Epithelial cell of esophagus (primary cell): ENCODE results near the gene NSMF.

Experiments used
- DNase-seq: peaks from one replicate; pipeline ENCODE4 v3.0.0; 2010; ENCODE audit warnings: low read depth
- H3K4me3 ChIP-seq: 2 replicates; pipeline ENCODE4 v1.5.1; 2011; ENCODE audit warnings: mild to moderate bottlenecking, low read length, control low read depth
- TF ChIP-seq, protein P1 (sequence below): IDR thresholded peaks from 2 replicates; pipeline ENCODE4 v1.5.1; 2011; ENCODE audit warnings: low read depth, mild to moderate bottlenecking, low read length, control low read depth, inconsistent platforms; ENCODE audit not compliant: insufficient read depth; ENCODE audit errors: missing control alignments

NSMF gene

DNA sequence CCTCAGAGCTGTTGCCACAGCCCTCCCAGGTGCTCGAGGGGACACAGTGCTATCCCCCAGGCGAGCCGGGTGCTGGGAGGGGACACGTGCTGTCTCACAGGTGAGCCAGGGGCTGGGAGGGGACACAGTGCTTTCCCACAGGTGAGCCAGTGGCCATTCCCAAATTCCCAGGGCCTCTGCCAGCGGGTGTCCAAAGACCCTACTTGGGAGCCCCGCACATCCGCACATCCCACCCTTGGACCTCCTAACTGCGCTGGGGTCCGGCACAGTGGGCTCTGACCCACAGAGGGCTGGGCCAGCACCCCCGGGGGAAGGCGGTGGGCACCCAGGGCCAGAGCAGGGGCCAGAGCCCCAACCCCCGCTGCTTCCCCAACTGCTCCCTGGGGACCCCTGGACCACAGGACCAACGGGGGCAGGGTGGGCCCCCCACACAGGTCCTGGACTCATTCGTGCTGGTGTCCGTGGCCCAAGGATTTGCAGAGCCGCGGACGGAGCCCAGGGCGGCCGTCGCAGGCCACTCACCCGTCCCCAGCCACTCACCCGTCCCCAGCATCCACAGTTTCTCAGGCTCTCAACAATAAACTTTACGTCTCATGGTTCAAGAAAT is 54.1 kb downstream of the NSMF start:
- DNase-seq: no peak
- H3K4me3 ChIP-seq: no peak overlapping the region
- TF ChIP-seq, protein P1, sequence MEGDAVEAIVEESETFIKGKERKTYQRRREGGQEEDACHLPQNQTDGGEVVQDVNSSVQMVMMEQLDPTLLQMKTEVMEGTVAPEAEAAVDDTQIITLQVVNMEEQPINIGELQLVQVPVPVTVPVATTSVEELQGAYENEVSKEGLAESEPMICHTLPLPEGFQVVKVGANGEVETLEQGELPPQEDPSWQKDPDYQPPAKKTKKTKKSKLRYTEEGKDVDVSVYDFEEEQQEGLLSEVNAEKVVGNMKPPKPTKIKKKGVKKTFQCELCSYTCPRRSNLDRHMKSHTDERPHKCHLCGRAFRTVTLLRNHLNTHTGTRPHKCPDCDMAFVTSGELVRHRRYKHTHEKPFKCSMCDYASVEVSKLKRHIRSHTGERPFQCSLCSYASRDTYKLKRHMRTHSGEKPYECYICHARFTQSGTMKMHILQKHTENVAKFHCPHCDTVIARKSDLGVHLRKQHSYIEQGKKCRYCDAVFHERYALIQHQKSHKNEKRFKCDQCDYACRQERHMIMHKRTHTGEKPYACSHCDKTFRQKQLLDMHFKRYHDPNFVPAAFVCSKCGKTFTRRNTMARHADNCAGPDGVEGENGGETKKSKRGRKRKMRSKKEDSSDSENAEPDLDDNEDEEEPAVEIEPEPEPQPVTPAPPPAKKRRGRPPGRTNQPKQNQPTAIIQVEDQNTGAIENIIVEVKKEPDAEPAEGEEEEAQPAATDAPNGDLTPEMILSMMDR: no peak

DNA sequence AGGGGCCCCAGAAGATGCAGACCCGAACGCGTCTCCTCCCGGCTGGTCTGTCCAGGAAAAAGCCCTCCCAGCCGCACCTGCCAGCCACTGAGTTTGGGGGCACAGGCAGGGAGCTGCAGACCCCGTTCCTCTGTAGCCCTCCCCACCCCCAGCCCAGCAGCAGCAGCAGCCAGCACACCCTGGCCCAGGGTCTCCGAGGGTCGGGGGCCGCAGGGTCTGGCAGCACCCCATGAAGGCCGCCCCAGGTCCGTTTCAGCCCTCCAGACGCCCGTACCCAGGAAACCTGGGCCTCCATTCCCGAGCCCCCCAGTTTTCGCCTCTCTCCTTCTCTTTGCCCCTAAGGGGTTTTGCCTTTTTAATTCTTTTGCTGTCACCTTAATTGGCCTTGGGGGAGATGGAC is 55.9 kb downstream of the NSMF start:
- DNase-seq: no peak
- no peak overlapping the region for H3K4me3 ChIP-seq
- TF ChIP-seq, protein P1: no peak

DNA sequence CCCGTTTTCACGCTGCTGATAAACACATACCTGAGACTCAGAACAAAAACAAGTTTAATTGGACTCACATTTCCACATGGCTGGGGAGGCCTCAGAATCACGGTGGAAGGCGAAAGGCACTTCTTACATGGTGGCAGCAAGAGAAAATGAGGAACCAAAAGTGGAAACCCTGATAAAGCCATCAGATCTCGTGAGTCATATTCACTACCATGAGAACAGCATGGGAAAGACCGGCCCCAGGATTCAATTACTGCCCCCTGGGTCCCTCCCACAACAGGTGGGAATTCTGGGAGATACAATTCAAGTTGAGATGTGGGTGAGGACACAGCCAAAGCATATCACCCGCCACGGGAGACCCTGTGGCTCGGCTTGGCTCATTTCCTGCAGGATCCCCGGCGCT is 56.4 kb downstream of the NSMF start:
- TF ChIP-seq, protein P1: no peak

DNA sequence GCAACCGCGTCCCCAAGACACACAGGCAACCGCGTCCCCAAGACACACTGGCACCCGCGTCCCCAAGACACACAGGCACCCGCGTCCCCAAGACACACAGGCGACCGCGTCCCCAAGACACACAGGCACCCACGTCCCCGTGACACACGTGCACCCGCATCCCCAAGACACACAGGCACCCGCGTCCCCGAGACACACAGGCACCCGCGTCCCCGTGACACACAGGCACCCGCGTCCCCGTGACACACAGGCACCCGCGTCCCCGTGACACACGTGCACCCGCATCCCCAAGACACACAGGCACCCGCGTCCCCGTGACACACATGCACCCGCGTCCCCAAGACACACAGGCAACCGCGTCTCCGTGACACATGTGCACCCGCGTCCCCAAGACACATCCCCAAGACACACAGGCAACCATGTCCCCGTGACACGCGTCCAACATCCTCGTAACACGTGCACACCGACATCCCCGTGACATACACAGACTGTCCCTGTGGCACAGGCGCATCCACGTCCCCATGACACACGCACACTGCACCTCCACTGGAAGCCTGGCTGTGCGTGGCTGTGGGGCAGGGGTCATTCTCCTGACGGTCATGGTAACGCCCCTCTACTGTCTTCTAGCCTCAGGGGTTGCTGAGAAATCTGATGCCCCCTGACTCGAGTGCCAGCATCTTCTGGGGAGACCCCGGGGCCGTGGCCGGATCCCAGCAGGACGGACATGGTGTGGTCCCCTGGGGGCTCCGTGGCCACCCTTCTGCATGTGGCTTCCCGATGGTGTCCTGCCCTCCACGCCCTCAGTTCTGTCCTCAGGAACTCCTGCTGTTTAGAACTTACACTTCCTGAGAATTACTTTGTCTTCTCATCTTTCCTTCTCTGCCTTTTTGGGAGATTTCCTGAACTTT is 60.3 kb downstream of the NSMF start:
- TF ChIP-seq, protein P1: no peak
- no peak for DNase-seq
- no peak overlapping the region for H3K4me3 ChIP-seq

More for the DNA sequence above, 56.4 kb downstream of the NSMF start:
- no peak overlapping the region for H3K4me3 ChIP-seq
- DNase-seq: no peak

DNA sequence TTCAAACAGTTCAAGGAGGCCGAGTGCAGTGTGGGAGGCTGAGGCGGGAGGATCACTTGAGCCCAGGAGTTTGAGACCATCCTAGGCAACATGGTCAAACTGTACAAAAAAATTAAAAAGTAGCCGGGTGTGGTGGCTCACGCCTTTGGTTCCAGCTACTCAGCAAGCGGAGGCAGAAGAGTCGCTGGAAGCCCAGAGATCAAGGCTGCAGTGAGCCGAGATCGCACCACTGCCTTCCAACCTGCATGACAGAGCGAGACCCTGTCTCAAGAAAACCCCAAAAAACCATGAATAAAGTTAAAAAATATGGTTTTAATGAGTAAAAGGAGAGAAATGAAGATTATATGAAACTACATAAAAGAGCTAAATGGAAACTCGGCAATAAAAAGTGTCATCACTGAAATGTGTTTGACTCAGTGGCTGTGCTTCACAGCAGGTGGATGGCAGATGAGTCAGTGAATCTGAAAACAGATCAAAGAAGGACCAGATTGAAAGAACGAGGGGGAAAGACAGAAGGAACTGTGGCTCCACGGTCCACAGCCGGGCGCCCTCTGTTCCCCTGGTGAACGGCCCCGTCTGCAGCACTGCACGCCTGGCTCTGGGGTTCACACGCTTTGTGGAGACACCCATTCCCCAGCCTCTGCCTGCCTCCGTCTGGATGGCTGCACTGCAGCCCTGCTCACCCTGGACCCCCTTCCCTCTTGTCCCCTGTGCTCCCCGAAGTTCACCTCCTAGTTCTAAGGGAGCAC is 61.3 kb downstream of the NSMF start:
- H3K4me3 ChIP-seq: no peak overlapping the region
- TF ChIP-seq, protein P1: no peak
- DNase-seq: no peak
